Type B pancreatic cell (in vitro differentiated cells): Measurements from ENCODE around the gene LYRM7. TPM values are rescaled to one million over a fixed set of nuclear protein-coding genes. Genes with fewer than 3 reads are reported as not detected.

Experiments
- DNase-seq: peaks from one replicate; pipeline ENCODE4 v3.0.0; 2021; ENCODE audit warnings: mixed read lengths; ENCODE audit not compliant: unreplicated experiment; ENCODE audit errors: extremely low spot score
- H3K27ac Mint-ChIP-seq: 2 replicates; pipeline ENCODE4 v1.8.0; 2021; ENCODE audit warnings: mild to moderate bottlenecking, mixed read lengths
- H3K27me3 Mint-ChIP-seq: 2 replicates; pipeline ENCODE4 v1.8.0; 2021; ENCODE audit warnings: mixed read lengths
- H3K36me3 Mint-ChIP-seq: 2 replicates; pipeline ENCODE4 v1.8.0; 2021; ENCODE audit warnings: mixed read lengths
- H3K4me1 Mint-ChIP-seq: one replicate; pipeline ENCODE4 v1.8.0; 2021; ENCODE audit warnings: mixed read lengths; ENCODE audit not compliant: unreplicated experiment
- H3K4me3 Mint-ChIP-seq: 2 replicates; pipeline ENCODE4 v1.8.0; 2021; ENCODE audit warnings: mild to moderate bottlenecking, mixed read lengths
- H3K9me3 Mint-ChIP-seq: 2 replicates; pipeline ENCODE4 v1.8.0; 2021; ENCODE audit warnings: mixed read lengths
- CTCF ChIP-seq: fragments of 200-600 bp; sonication (generic); conservative IDR thresholded peaks from 2 replicates; pipeline ENCODE4 v1.5.0; 2021; ENCODE audit warnings: antibody characterized with exemption, mild to moderate bottlenecking
- total RNA-seq: library from RNA; stranded (reverse); gene quantifications from 2 replicates; pipeline ENCODE4 v1.2.1, GENCODE V29; 2021; ENCODE audit warnings: low replicate concordance

LYRM7 gene
- total RNA-seq, 1 donor from 2014 or later, result 9.3 TPM

GRCh38 chr5:131147258-131147657 is 23.5 kb upstream of the LYRM7 start:
- DNase-seq, result no peak
- Mint-ChIP-seq H3K27me3 (no peaks in the 10 kb centered on the region), H3K9me3 (no peaks in the 10 kb centered on the region), H3K36me3 (no peaks in the 10 kb centered on the region), H3K4me1 (peaks cover 4% of the 10 kb centered on the region), H3K4me3 (no peak overlapping the region), H3K27ac (no peak overlapping the region)
- no peak for TF ChIP-seq CTCF

DNA sequence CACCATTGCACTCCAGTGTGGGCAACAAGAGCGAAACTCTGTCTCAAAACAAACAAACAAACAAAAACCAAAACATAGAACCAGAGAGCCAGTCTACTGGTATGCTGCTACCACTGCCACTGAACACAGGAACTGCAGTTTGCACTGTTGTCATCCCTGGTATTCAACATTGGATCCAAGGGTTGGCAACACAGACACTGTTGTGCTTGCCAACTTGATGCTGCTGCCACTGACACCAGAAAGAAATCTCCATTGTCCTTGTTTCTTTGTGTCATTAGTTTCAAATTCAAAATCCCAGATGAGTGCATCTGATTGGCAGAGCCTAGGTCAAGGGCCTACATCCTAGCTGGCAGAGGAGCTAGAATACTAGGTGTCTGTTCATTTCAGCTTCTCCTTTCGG is 21.9 kb upstream of the LYRM7 start:
- H3K9me3 Mint-ChIP-seq, result no peaks in the 10 kb centered on the region
- no peaks in the 10 kb centered on the region for H3K27me3 Mint-ChIP-seq
- H3K27ac Mint-ChIP-seq, result no peak overlapping the region
- no peak overlapping the region for H3K4me3 Mint-ChIP-seq
- no peak for TF ChIP-seq CTCF
- DNase-seq, result no peak
- H3K36me3 Mint-ChIP-seq, result no peaks in the 10 kb centered on the region
- H3K4me1 Mint-ChIP-seq, result peaks cover 4% of the 10 kb centered on the region

- no peaks in the 10 kb centered on the region for H3K36me3 Mint-ChIP-seq
- TF ChIP-seq CTCF, result no peak
- H3K9me3 Mint-ChIP-seq, result no peaks in the 10 kb centered on the region
- no peak overlapping the region for H3K4me3 Mint-ChIP-seq
- peaks cover 4% of the 10 kb centered on the region for H3K4me1 Mint-ChIP-seq
- H3K27me3 Mint-ChIP-seq, result no peaks in the 10 kb centered on the region
- no peak for DNase-seq
- H3K27ac Mint-ChIP-seq, result no peak overlapping the region
Measured at GRCh38 chr5:131150408-131150807, 20.3 kb upstream of the LYRM7 start.

GRCh38 chr5:131151216-131151615 is 19.5 kb upstream of the LYRM7 start:
- H3K27ac Mint-ChIP-seq, result peak overlapping the region; percentile 10
- H3K27me3 Mint-ChIP-seq, result no peaks in the 10 kb centered on the region
- no peaks in the 10 kb centered on the region for H3K9me3 Mint-ChIP-seq
- DNase-seq, result no peak
- H3K4me1 Mint-ChIP-seq, result peaks cover 4% of the 10 kb centered on the region
- H3K4me3 Mint-ChIP-seq, result no peak overlapping the region
- no peak for TF ChIP-seq CTCF
- H3K36me3 Mint-ChIP-seq, result no peaks in the 10 kb centered on the region

DNA sequence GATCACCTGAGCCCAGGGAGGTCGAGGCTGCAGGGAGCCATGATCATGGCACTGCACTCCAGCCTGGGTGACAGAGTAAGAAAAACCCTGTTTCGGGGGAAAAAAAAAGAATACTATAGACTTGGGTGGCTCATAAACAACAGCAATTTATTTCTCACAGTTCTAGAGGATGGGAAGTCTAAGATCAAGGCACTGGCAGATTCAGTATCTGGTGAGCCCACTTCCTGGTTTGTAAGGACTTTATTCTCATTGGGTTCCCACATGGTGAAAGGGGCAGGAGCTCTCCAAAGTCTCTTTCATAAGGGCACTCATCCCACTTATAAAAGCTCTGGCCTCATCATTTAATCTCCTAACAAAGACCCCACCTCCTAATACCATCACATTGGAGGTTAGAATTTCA is 14.4 kb upstream of the LYRM7 start:
- no peak for DNase-seq
- Mint-ChIP-seq H3K36me3 (peaks cover 25% of the 10 kb centered on the region), H3K4me3 (no peak overlapping the region), H3K27me3 (no peaks in the 10 kb centered on the region), H3K4me1 (no peaks in the 10 kb centered on the region), H3K27ac (no peak overlapping the region), H3K9me3 (no peaks in the 10 kb centered on the region)
- no peak for TF ChIP-seq CTCF

GRCh38 chr5:131156957-131157356 is 13.8 kb upstream of the LYRM7 start:
- H3K27me3 Mint-ChIP-seq, result no peaks in the 10 kb centered on the region
- H3K27ac Mint-ChIP-seq, result no peak overlapping the region
- no peaks in the 10 kb centered on the region for H3K9me3 Mint-ChIP-seq
- H3K36me3 Mint-ChIP-seq, result peaks cover 30% of the 10 kb centered on the region
- no peak for DNase-seq
- no peak overlapping the region for H3K4me3 Mint-ChIP-seq
- no peaks in the 10 kb centered on the region for H3K4me1 Mint-ChIP-seq
- TF ChIP-seq CTCF, result no peak
